NCI-H226 (cell line): ENCODE measurements around the gene RALY.

ENCODE experiments used
- DNase-seq: peaks from one replicate; pipeline ENCODE4 v3.0.0-alpha.2; 2015

The RALY gene

DNA sequence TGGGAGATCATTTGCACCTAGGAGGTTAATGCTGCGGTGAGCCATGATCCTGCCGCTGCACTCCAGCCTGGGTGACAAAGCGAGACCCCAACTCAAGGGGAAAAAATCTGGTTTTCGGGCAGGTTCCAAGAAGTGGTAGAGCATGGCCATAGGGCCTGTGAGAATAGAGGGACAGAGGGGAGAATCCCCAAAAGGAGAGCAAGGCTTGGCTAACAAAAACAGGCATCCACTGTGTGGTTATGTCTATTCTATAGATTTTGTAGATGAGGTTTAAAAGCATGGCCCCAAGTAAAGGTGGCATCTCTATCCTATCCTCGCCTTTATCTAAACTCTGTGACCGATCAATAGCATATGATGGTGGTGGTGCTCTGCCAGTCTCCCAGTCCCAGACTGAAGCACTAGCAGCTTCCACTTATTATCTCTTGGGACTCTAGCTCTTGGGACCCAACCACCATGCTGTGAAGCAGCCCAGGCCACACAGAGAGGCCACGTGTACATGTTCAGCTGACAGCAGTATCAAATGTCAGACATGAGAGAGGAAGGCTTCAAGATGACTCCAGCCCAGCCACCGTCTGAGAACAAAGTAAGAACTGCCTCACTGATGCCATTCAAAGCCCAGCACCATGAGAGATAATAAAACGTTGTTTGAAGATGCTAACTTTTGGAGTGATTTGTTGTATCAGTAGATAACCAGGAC, 90.7 kb downstream of the RALY start:
- DNase-seq: no peak

DNA sequence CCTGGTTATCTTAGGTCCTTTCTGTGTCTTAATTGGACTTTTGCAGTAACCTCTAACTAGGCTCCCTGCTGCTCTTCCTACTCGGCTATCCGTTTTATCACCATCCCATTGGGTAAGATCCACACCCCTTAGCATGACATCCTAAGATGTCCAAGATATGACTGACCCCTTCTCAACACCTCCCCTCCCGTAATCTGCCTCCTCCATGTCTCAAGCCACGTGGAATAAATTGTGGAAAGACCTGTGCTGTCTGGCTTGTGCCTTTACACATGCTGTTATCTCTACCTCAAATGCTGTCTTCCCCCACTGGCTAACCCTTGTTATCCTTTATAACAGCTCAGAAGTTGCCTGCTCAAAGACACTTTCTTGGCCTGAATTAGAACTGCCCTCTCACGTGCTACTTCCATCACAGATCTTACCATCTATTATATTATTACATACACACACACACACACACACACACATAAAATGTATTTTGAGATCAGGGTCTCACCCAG, 91.9 kb downstream of the RALY start:
- DNase-seq: no peak

DNA sequence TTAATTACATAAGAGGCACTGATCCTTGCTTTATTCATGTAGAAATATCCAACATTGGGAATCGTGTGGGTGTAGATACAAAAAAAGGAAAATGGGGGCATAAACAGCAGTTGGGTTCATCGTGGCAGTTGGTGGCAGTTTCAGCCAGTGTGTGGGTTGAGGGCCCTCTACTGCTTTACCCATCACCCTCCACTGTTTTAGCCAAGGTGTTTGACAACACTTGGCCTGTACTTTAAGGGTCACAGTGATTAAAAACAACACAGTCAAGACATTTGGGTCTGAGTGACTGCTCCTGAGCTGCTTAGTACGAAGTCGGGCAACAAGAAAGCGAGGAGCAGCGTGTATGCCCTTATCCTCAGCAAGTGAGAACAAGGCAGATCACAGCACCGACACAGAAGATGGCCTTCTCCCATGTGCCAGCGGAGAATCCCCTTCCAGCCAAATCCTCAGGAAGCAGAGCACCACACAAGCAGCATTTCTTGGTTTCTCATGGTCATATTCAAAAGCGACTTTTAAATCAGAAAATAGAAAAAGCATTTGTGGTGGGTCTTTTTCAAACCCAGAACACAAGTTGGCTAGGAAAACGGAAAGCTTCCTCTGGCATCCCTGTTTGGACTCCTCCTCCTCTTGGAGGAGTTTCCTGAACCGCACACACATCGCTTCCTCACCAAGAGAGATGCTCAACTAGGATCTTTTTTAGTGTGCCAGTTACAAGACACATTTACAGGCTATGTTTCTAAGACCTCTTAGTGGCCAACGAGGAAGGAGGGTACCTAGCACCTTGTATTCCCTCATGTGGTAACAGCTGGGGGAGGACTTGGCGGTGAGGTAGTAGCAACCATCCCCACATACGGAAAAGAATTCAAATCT, 94.8 kb downstream of the RALY start:
- DNase-seq: no peak

DNA sequence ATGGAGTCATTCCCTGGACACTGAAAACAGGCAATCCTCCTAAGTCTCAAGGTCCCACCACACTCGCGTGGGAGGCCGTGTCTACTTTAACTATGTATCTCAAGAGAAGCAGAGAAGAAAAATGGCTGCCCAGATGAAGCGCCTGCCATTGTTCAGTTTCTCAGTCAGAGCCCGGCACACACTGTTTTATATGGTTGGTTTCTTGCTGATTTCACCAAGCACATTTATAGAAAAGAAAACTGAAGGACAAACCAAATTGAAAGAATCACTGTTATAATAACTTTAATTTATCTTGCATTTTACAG, 95.4 kb downstream of the RALY start:
- DNase-seq: no peak

- DNase-seq: no peak
Observed at GRCh38 chr20:34089655-34090345, 96.1 kb downstream of the RALY start.

DNA sequence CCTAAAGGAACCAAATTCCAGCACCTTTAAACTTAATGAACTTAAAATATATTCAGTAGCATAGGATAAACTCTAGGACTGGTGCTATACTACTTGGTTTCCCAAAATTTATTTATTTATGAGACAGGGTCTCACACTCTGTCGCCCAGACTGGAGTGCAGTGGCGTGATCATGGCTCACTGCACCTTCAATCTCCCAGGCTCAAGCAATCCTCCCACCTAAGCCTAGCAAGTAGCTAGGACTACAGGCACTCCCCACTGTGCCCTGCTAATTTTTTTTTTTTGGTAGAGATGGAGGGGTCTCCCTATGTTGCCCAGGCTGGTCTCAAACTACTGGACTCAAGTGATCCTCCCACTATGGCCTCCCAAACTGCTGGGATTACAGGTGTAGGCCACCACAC, 96.9 kb downstream of the RALY start:
- no peak for DNase-seq

GRCh38 chr20:34091637-34092200, 98.0 kb downstream of the RALY start:
- no peak for DNase-seq

- DNase-seq: no peak
Observed at GRCh38 chr20:34093895-34094294, 100.2 kb downstream of the RALY start.

DNA sequence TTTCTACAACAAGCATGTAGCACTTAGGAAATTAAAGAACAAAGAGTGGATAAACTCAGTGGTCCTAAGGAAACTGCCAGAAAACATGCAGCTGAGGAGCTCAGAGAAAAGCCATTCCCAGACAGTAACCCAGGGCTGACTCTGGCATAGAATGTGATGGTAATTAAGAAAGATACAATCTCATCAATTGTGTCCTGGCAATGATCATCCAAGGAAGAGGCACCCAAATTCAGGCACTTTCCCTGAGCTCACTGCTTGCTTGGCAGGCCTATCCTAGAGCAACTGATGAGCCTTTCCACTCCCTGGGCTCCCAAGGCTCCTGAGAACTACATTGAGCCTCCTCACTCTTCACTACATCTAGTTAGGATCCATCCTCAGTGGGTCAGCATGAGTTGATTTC, 102.1 kb downstream of the RALY start:
- no peak for DNase-seq

DNA sequence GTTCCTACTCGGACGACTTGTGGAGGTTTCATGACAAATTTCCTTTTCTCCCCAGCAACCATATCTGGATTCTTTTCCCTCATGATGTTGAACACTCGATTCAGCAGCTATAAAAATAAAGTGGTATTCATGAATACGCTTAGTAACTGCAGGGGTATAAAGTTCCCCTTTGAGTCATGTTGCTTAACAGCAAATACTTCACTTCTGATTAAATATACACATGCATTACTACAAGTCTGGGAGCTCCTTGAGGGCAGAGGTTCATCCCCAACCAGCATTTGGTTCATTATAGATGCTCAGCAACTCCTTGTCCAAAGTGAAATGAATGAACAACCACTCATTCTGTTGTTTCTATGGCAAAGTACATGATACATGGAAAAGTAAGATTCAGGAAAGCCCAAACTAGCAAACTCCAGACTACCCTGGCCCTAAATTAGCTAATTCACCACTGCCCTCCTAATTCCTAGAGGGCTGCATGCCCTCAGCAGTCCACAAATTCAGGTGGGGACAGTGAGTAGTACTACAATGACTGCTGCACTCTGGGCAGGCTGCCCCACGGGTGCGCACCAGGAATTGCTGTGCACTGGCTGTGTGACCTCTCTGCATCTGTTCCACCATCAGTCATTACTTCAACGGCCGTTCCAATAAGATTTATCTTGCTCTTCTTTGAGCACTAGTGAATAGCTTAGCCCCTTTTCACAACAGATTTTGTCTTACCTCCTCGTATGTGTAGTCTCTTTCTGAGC, 103.2 kb downstream of the RALY start:
- no peak for DNase-seq

DNA sequence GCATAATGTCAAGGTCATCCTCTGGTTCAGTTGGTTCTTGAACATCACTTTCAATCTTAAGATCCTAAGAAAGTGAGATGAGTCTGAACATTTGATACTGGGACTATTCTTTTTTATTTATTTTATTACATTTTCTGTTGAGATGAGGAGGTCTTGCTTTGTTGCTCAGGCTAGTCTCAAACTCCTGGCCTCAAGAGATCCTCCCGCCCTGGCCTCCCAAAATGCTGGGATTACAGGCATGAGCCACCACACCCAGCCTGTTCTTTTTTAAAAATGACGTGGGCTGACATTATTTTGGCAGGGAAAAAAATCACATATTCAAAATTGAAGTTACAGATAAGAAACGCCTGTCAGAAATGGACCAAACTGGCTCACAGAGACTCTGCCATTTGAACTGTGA, 104.9 kb downstream of the RALY start:
- DNase-seq: no peak

DNA sequence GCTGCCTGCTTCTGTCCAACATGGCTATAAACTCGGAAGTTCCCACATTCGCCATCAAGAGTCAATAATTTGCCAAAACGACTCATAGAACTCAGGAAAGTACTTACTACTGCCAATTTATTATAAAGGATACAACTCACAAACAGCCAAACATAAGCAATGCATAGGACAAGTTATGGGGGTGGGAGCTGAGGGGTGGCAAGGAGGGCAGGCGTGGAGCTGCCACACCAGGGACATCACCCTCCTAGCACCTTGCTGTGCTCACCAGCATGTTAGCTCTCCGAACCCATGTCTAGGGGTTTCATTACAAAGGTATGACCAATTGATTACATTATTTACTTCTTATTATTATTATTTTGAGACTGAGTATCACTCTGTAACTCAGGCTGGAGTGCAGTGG, 106.0 kb downstream of the RALY start:
- no peak for DNase-seq

DNA sequence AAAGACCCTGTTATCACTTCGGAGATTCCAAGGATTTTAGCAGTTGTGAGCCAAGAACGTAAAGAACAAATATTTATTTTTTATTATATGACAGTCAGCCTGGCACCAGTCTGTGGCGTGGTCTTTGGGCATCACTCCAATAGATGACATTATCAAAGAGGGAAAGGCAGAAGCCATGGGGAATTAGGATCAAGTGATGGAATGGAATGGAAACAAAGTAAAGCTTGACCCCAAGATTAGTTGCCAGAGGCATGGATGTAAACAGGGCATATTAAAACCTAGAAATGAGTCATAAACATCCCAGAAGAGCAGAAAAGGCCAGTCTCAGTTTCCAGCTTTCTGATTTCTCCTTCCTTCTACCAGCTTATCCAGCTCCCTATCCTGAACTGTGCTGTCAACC, 106.9 kb downstream of the RALY start:
- DNase-seq: no peak

DNA sequence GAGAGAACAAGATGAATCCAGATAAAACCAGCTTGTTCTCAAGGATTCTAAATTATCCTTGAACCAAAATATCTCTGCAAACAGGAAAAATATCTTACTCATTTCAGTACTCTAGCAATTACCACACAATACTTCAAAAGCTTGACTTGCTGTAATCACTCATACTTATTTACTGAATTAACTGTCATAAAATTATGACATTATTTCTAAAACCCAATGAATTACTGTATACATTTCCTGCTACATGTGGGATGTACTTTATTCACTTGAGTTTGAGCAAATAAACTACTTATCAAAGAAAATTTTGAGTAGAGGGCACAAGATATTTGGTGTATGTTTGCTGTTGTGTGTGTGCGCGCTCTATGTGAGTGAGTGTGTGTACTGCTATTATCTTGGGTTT, 108.6 kb downstream of the RALY start:
- no peak for DNase-seq

GRCh38 chr20:34104059-34104458, 110.3 kb downstream of the RALY start:
- DNase-seq: no peak

GRCh38 chr20:34105978-34106675, 112.4 kb downstream of the RALY start:
- no peak for DNase-seq

- DNase-seq: no peak
Observed at GRCh38 chr20:34108616-34109174, 115.0 kb downstream of the RALY start.

DNA sequence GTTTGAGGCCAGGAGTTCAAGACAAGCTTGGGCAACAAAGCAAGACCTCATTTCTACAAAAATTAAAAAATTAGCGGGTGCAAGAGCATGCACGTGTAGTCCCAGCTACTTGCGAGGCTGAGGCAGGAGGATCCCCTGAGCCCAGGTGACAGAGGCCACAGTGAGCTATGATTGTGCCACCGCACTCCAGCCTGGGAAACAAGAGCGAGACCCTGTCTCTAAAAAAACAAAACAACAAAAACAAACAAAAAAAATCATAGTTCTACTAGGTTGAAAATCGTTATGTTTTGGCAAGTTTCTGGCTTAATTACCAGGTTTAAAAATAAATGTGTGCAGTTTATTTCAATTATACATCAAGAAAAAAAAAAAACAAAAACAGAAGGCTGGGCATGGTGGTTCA, 115.7 kb downstream of the RALY start:
- DNase-seq: no peak

DNA sequence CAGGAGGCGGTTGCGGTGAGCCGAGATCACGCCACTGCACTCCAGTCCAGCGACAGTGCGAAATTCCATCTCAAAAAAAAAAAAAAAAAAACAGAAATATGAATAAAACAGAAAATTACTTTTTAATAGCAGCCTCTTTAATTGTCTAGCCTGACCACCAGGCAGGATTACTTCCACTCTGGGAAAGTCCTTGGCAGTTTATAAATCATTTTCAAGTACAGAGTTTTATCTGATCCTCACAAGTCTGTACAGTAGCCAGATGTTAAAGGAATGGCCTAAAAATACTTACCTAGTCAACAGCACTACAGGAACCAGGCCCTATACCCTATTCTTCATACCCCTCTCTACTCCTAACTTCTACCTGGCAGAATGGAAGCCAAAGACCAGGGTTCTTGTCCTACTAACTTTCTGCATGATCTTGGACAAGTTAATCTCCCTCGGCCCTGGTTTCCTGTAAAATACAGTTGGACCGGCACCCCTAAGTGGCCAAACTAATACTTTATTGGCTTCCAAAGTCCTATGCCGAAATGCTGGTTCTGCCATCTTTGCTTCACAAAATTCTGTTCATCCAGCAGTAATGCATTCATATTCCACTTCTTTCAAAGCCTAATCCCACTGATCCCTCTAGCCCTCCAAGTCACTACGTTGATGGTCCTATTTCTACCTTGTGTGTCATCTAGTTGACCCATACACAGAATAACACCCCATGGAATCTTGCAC, 116.5 kb downstream of the RALY start:
- no peak for DNase-seq

GRCh38 chr20:34110745-34111641, 117.3 kb downstream of the RALY start:
- peak; percentile 83 for DNase-seq
